Measurements from ENCODE around the gene AK2. TPM values are rescaled to one million over a fixed set of nuclear protein-coding genes. Genes with fewer than 3 reads are reported as not detected.

Gene AK2
- total RNA-seq, 1 donor from 2014 or later = 74.6 TPM

- Mint-ChIP-seq H3K4me1 (ENCODE audit: unreplicated experiment) (peaks cover 14% of the 10 kb centered on the region), H3K36me3 (ENCODE audit: low read depth, unreplicated experiment) (no peaks in the 10 kb centered on the region), H3K27me3 (ENCODE audit: unreplicated experiment) (peaks cover 2% of the 10 kb centered on the region), H3K4me3 (ENCODE audit: unreplicated experiment) (no peak overlapping the region), H3K9me3 (ENCODE audit: unreplicated experiment) (no peaks in the 10 kb centered on the region), H3K27ac (ENCODE audit: unreplicated experiment) (peak overlapping the region; percentile 18)
- no peak for DNase-seq (ENCODE audit: low spot score)
- no peak for TF ChIP-seq CTCF (IDR thresholded peaks at IDR 0.05; ENCODE audit: unreplicated experiment)
Measured at GRCh38 chr1:32991819-32992488, 44.7 kb downstream of the AK2 start.

GRCh38 chr1:32991386-32991785 lies 45.3 kb downstream of the AK2 start:
- H3K36me3 Mint-ChIP-seq (ENCODE audit: low read depth, unreplicated experiment) = no peaks in the 10 kb centered on the region
- DNase-seq (ENCODE audit: low spot score) = no peak
- peaks cover 5% of the 10 kb centered on the region for H3K27me3 Mint-ChIP-seq (ENCODE audit: unreplicated experiment)
- no peak for TF ChIP-seq CTCF (IDR thresholded peaks at IDR 0.05; ENCODE audit: unreplicated experiment)
- H3K4me1 Mint-ChIP-seq (ENCODE audit: unreplicated experiment) = peaks cover 9% of the 10 kb centered on the region
- H3K4me3 Mint-ChIP-seq (ENCODE audit: unreplicated experiment) = no peak overlapping the region
- H3K27ac Mint-ChIP-seq (ENCODE audit: unreplicated experiment) = no peak overlapping the region
- no peaks in the 10 kb centered on the region for H3K9me3 Mint-ChIP-seq (ENCODE audit: unreplicated experiment)

GRCh38 chr1:32990887-32991286 lies 45.8 kb downstream of the AK2 start:
- no peak for DNase-seq (ENCODE audit: low spot score)
- Mint-ChIP-seq H3K36me3 (ENCODE audit: low read depth, unreplicated experiment) (no peaks in the 10 kb centered on the region), H3K9me3 (ENCODE audit: unreplicated experiment) (no peaks in the 10 kb centered on the region), H3K27me3 (ENCODE audit: unreplicated experiment) (peaks cover 5% of the 10 kb centered on the region), H3K27ac (ENCODE audit: unreplicated experiment) (no peak overlapping the region), H3K4me1 (ENCODE audit: unreplicated experiment) (peaks cover 9% of the 10 kb centered on the region), H3K4me3 (ENCODE audit: unreplicated experiment) (no peak overlapping the region)
- TF ChIP-seq CTCF (IDR thresholded peaks at IDR 0.05; ENCODE audit: unreplicated experiment) = no peak

GRCh38 chr1:32989160-32990050 lies 47.3 kb downstream of the AK2 start:
- Mint-ChIP-seq H3K27me3 (ENCODE audit: unreplicated experiment) (peaks cover 4% of the 10 kb centered on the region), H3K4me1 (ENCODE audit: unreplicated experiment) (peaks cover 9% of the 10 kb centered on the region), H3K9me3 (ENCODE audit: unreplicated experiment) (no peaks in the 10 kb centered on the region), H3K4me3 (ENCODE audit: unreplicated experiment) (no peak overlapping the region), H3K36me3 (ENCODE audit: low read depth, unreplicated experiment) (no peaks in the 10 kb centered on the region), H3K27ac (ENCODE audit: unreplicated experiment) (no peak overlapping the region)
- no peak for TF ChIP-seq CTCF (IDR thresholded peaks at IDR 0.05; ENCODE audit: unreplicated experiment)
- no peak for DNase-seq (ENCODE audit: low spot score)

- no peak overlapping the region for H3K27ac Mint-ChIP-seq (ENCODE audit: unreplicated experiment)
- no peak for DNase-seq (ENCODE audit: low spot score)
- no peaks in the 10 kb centered on the region for H3K9me3 Mint-ChIP-seq (ENCODE audit: unreplicated experiment)
- peaks cover 4% of the 10 kb centered on the region for H3K27me3 Mint-ChIP-seq (ENCODE audit: unreplicated experiment)
- TF ChIP-seq CTCF (IDR thresholded peaks at IDR 0.05; ENCODE audit: unreplicated experiment) = no peak
- H3K4me3 Mint-ChIP-seq (ENCODE audit: unreplicated experiment) = no peak overlapping the region
- peaks cover 9% of the 10 kb centered on the region for H3K4me1 Mint-ChIP-seq (ENCODE audit: unreplicated experiment)
- H3K36me3 Mint-ChIP-seq (ENCODE audit: low read depth, unreplicated experiment) = no peaks in the 10 kb centered on the region
Measured at GRCh38 chr1:32988665-32989064, 48.0 kb downstream of the AK2 start.

Measured in endothelial cell (in vitro differentiated cells).